Measurements from ENCODE around the gene SPAG8.
A peak's percentile ranks its signal among the peaks of the same experiment; 100 is the strongest.

Gene SPAG8

DNA sequence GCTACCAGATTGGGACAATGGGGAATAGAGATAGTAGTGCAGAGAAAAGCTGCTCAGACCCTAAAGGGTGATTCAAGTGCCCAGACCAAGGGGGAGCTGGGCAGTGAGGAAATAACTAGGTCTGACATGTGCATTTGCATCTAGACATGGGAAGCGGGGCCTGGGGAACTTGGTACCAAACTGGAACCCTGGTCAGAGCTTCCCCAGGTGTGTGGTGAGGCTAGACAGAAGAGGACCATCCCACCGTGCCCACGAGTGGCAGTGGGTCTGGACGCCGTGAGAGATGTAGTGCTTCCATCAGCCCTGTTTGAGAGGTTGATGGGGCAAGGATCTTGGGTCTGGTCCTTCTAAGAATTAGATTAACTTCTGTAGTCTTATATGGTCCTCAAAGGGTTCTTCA lies 24.5 kb upstream of the SPAG8 start:
- DNase-seq = no peak

- DNase-seq = no peak
Measured at GRCh38 chr9:35835766-35836165, 23.7 kb upstream of the SPAG8 start.

DNA sequence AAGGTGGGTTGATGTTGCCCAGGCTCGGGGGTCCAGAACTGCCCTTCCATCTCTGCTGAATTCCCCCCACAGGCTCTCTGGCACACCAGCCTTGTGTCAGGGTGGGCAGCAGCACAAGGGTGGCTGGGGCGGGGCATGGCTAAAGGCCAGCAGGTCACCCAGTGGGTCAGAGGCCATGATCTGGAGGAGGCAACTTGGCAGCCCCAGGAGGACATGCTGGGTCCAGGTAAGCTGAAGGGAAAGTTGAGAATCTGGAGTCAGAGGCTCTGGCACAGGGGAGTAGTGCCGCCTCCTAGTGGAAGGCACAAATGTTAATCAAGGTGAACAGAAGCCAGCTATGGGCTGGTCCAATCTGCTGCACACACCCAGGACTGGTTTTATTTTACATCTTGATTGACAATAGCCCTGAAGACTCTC lies 23.2 kb upstream of the SPAG8 start:
- no peak for DNase-seq

DNA sequence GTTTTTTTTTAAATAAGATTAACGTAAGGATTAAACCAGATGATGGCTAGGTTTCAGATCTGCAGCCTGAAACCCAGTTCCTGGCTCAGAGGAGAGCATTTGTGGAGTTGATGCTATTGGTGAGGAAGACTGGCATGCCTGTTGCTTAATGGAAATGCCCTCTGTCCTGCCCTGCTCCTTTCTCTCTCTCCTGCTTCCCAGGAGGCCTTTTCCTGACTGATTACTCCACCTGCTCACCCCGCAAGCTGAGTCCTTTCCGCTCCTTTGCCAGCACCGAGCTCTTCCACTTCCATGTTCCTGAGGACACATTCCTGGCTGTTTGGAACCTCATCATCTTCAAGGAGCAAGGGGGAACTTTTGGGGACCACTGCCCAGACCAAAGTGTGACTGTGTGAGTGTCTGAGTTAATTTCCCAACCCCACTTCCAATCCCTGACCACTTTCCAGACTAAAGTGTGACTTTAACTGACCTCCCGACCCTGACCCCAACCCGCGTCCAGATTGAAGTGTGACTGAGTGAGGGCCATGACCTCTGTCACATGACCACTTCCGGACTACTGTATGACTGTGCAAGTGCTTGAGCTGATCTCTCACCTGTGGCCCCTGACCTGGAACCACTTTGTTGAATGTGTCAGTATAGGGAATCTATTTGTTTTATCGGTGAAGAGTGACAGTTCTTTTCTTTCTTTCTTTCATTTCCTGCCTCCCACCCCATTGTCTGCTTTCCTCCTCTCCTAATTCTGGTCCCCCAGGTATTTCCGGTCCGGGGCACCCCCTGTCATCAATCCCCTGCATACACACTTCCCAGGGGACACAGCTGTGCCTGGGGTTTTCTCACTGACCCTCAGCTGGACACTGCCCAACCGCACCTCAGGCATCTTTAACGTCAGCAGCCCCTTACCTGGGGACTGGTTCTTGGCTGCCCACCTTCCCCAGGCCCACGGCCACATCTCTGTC lies 22.5 kb upstream of the SPAG8 start:
- no peak for DNase-seq

- DNase-seq = no peak
Measured at GRCh38 chr9:35832814-35833213, 20.8 kb upstream of the SPAG8 start.

DNA sequence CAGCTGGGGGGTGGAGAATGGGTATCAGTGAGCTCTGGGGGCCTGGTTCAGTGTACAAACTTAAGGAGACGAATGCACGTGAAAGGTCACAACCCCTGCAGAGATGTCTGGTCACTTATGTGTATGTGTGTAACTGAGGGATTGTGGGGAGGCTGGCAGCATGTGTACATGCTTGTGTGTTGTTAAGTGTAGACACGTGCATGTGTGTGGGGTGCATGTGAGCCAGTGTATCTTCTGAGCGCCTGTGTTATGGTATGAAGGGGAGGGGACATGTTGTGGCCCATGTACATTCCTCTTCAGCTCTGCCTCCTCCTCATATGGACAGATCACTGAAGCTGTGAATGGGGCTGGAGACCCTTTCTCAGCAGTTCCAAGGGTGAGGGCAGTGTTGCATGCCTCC lies 19.0 kb upstream of the SPAG8 start:
- no peak for DNase-seq

DNA sequence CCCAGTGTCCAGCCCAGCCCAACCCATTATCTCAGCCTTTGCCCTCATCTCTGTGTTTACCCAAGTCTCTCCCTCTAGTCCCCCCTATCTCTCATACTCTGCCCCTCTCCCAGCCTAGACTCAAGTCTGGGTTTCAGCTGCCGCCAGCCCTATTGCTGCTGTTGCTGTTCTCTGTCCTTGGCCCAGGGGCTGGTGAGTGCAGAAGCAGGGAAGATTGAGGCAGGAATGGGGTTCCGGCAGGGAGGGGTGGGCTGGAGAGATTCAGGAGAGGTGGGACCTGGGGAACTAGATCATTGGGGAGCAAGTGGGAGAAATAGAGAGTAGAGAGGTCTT lies 17.7 kb upstream of the SPAG8 start:
- no peak for DNase-seq

GRCh38 chr9:35829084-35829763 lies 17.2 kb upstream of the SPAG8 start, which contains the start of gene TMEM8B:
Gene TMEM8B, plus strand, starts transcription at chr9:35829228. Its CDS starts 220 bp downstream, at chr9:35829448.
- peak; percentile 94 for DNase-seq

GRCh38 chr9:35828716-35829083 lies 16.6 kb upstream of the SPAG8 start, which contains the start of gene FAM221B:
Gene FAM221B, minus strand, starts transcription at chr9:35828732. Its CDS starts 2,571 bp downstream, at chr9:35826161.
- DNase-seq = no peak

DNA sequence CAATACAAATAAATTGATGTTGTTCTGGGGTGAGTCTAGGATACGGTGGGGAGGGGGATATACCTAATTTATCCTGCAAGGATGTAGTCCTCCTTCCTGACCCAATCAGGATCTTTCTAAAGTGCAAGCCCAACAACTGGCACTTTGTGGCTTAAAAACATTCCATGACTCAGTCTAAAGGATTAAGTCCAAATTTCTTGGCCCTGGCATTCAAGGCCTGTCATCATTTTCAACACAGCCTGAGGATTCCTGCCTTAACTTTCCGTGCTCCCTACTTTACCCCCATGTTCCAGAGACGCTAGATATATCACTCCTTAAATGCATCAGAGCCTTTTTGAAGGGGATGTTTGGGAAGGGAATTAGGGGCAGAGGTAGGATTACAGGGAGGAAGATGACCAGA lies 15.4 kb upstream of the SPAG8 start:
- no peak for DNase-seq

GRCh38 chr9:35826071-35826701 lies 14.1 kb upstream of the SPAG8 start:
- no peak for DNase-seq

GRCh38 chr9:35822926-35823325 lies 10.9 kb upstream of the SPAG8 start:
- no peak for DNase-seq

DNA sequence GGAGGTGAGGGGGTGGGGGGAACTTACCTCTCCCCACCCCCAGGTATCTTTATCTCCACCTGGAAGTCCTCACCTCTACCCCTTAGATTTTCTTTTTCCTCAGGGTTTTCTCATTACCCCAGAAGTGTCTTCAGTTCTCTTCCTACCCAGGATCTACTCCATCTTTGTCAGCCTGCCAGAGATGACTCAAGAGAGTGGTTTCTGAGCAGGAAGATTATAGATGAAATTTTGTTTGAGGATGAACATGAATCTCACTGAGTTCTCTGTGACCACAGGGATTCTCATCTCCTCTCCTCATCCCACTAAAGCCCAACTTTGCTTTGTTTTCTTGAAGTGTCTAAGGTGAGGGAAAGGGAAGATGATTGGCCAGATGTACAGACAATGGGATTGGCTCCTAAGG lies 8.0 kb upstream of the SPAG8 start:
- no peak for DNase-seq

DNA sequence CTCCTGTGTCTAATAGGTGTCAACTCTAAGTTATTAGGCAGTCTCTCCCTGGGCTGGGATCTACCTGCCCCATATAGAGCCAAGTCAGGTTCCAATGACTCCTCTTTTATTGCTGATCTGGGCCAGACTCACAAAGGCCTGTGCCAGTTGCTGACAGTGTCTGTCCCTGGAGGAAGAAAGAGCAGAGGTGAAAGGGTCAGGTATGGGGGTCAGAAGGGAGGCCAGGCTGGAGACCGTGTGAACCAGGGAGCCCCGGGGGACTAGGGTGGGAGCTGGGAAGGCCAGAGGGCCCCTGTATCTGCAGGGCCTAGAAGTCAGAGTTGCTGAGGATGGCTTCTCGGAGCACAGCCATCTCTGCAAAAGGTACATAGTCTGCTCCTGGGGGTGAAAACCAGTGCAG lies 6.3 kb upstream of the SPAG8 start:
- DNase-seq = no peak

DNA sequence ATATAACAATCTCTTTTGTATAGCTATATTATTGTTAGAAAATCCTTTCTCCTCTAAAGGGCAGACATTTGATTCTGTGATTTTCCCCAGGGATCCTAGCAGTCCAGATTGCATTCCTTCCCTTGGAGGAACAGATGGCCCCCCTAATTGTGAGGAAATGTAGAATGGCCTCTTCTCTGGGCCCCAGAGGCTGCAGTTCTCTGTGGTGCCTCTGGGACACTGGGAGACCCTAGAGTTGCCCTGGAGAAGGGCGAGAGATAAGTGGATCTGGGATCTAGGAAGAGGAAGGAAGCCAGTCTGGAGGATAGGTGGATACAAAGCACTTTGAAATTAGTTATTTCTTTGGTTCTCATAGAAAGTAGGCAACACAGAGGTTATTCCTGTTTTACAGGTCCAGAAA lies 4.6 kb upstream of the SPAG8 start:
- DNase-seq = no peak

DNA sequence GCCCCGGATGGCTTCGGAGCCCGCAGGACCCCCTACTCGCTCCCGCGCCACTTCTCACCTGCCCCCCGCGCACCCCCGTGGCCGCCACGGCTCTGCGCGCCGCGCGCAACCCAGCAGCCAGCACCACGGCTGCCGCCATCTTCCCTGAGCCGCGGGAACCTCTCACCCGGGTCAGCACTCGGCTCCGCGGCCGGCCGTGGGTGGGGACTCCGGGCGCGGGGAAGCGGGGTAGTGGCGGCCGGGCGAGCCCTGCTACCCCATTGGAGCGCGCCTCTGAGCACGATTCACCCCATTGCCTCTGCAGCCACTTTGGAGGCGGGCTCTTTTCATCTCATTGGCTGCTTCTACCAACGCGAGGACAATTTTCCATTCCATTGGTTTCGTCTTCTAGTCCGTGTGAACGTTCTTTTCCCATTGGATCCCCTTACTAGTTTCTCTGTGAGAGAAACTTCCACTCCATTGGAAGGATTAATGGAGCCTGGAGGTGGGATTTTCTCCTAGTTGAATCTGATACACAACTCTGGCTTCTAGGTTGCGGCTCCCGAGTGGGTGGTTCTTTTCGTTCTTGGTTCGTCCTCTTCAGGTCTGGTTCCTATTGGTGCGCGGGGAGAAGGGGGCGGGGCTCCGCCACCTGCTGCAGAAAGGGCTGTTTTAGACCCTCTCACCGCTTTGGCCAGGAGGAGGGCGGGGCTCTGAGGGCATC lies 2.9 kb upstream of the SPAG8 start, which contains the start of gene HINT2:
Gene HINT2, minus strand, starts transcription at position 202 of the 703 bp plus-strand sequence. Its CDS starts 63 bp downstream, at position 139.
- DNase-seq = peak; percentile 95

DNA sequence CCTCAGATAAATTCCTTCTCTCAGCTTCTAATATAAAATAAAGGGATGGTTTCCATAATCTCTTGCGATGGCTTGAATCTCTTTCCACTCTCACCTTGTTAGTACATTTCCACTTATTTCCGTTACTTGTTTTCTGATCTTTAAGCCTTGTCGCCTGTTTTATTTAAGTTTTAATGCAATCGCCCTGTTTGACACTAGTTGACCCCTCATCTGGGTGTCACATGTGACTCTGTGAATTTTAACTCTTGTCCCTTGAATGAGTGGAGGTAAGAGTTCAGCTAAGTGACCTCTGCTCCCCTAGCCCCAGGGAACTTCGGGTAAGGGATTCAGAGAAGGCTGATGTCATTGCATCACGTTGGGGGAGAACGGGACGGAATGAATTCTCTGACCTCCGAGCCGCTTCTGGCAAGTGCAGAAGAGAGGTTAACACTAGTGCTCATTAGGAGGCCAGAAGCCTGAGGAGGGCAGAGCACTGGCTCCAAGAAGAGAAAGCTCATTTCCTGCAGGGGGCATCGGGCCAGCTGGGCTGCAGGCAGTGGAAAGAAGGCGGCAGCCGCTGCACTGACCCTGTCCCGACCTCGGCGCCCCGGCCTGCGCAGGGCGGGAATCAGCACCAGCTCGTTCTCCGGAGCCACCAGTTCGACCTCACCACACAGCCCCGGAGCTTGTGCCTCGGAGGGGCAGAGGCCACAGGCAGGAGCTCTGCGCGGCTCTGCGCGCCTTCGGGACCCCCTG lies 2.2 kb upstream of the SPAG8 start:
- DNase-seq = no peak

DNA sequence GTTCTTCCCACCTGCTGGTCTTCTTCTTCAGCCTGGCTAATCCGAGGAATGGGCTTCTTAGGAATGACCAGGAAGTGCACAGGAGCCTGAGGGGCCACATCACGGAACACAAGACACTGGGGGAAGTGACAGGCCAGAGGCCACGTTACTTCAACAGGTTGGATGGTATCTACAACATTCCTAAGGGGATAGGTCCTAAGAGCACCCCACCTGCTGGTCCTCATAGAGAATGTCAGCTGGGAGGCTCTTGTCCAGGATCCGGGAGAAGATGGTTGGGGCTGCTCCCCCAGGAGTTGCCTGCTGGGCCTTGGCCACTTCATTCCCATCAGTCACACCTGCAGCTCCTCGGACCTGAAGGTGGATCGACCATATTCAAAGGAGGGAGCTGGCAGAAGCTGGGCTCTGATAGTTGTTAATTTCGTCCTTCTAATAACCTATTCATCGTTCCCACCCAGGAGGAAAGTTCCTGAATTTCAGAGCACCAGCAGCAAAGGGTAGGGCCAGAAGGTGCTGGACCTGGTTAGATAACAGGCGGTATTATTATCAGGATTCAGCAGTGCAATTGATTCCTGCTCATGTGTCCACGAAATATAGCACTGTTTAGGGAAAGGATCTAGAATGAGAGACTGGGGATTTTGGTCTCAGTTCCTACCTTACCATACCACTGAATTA lies 1.5 kb upstream of the SPAG8 start:
- no peak for DNase-seq

DNA sequence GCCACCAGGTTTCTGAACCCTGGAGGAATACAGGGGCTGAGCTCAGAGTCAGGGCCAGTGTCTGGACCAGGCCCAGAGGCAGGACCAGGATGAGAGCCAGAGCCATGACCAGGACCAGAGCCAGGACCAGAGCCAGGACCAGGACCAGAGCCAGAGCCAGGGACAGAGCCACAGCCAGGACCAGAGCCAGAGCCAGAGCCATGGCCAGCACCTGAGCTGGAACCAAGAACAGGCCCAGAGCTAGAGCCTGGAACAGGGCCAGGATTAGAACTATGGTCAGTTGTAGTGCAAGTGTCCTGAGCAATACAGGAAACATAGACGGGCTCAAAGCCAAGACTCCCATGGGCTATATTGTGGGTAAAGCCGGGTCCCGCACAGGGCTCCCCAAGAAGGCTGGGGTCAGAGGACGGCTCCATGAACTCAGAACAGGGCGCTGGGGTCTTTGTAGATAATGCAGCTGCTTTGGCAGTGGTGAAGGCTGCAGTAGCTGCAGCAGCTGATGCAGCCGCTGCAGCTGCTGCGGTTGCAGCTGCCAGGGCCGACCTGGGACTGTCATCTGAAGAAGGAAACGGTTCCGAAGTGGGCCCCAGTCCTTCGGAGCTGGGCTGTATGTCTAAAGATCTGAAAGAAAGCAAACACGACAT lies 559 bp downstream of the SPAG8 start:
- DNase-seq = no peak

DNA sequence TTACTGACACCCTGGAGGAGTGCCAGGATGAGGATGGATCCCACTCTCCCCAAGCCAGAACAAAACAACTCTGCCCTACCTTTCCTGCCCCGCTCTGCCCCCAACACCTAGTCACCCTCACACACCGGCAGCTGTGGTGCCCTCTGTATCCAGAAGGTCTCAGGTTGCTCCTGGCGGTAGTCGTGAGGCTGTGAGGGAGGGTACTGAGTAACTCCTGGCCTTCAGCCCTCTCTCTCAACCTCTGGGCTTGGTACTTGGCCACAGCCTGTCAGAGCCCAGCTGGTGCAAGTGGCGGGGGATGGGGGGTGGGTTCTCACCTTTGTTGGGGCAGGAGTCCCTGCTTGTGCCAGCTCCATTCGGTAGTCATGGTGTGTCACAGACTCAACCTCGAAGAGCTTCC lies 1.9 kb downstream of the SPAG8 start:
- DNase-seq = no peak

- DNase-seq = no peak
Measured at GRCh38 chr9:35808433-35808832, 3.6 kb downstream of the SPAG8 start.
